GM23248 (cell line): ENCODE results near the gene PTPN20. TPM values are rescaled to one million over a fixed set of nuclear protein-coding genes. Genes with fewer than 3 reads are reported as not detected.

Experiments
- DNase-seq: peaks from one replicate; pipeline ENCODE4 v3.0.0-alpha.2; 2015
- H2AFZ ChIP-seq: fragments of 200-600 bp; sonication (generic); 2 replicates; pipeline ENCODE4 v1.6.1; 2016; ENCODE audit warnings: antibody characterized with exemption
- H3F3A ChIP-seq: fragments of 200-600 bp; sonication (generic); 2 replicates; pipeline ENCODE4 v1.6.1; 2016; ENCODE audit warnings: mild to moderate bottlenecking, antibody characterized with exemption, mixed run types; ENCODE audit not compliant: insufficient read depth
- H3K27ac ChIP-seq: fragments of 200-600 bp; sonication (generic); 2 replicates; pipeline ENCODE4 v1.5.1; 2016; ENCODE audit warnings: mild to moderate bottlenecking
- H3K27me3 ChIP-seq: fragments of 200-600 bp; sonication (generic); replicated peaks from 2 replicates; pipeline ENCODE4 v1.6.1; 2016; ENCODE audit warnings: mild to moderate bottlenecking; ENCODE audit not compliant: insufficient read depth
- H3K36me3 ChIP-seq: fragments of 200-600 bp; sonication (generic); 2 replicates; pipeline ENCODE4 v1.6.1; 2016; ENCODE audit warnings: low read depth, mild to moderate bottlenecking
- H3K4me1 ChIP-seq: fragments of 200-600 bp; sonication (generic); 2 replicates; pipeline ENCODE4 v1.6.1; 2016; ENCODE audit warnings: mild to moderate bottlenecking; ENCODE audit not compliant: insufficient read depth
- H3K4me2 ChIP-seq: fragments of 200-600 bp; sonication (generic); one replicate; pipeline ENCODE4 v1.6.1; 2016; ENCODE audit warnings: mild to moderate bottlenecking; ENCODE audit not compliant: unreplicated experiment
- H3K4me3 ChIP-seq: fragments of 200-600 bp; sonication (generic); 2 replicates; pipeline ENCODE4 v1.5.1; 2016; ENCODE audit warnings: mild to moderate bottlenecking
- H3K79me2 ChIP-seq: fragments of 200-600 bp; sonication (generic); 2 replicates; pipeline ENCODE4 v1.6.1; 2016; ENCODE audit warnings: mild to moderate bottlenecking; ENCODE audit not compliant: insufficient read depth
- H3K9ac ChIP-seq: fragments of 200-600 bp; sonication (generic); 2 replicates; pipeline ENCODE4 v1.6.1; 2016; ENCODE audit warnings: mild to moderate bottlenecking
- H3K9me2 ChIP-seq: fragments of 200-600 bp; sonication (generic); 2 replicates; pipeline ENCODE4 v1.6.1; 2016; ENCODE audit warnings: mixed run types, mild to moderate bottlenecking, moderate library complexity; ENCODE audit not compliant: insufficient read depth
- H3K9me3 ChIP-seq: fragments of 200-600 bp; sonication (generic); one replicate; pipeline ENCODE4 v1.6.1; 2017; ENCODE audit warnings: low read depth
- H4K20me1 ChIP-seq: fragments of 200-600 bp; sonication (generic); 2 replicates; pipeline ENCODE4 v1.6.0; 2016; ENCODE audit not compliant: insufficient read depth
- EZH2 ChIP-seq: fragments of 200-600 bp; sonication (generic); IDR thresholded peaks from 2 replicates; pipeline ENCODE4 v1.6.1; 2018; ENCODE audit warnings: antibody characterized with exemption, mild to moderate bottlenecking; ENCODE audit not compliant: insufficient read depth, poor library complexity, severe bottlenecking
- EZH2phosphoT487 ChIP-seq: fragments of 200-600 bp; sonication (generic); IDR thresholded peaks from 2 replicates; pipeline ENCODE4 v1.6.1; 2018; ENCODE audit warnings: antibody characterized with exemption, moderate library complexity, mild to moderate bottlenecking, low read depth; ENCODE audit not compliant: insufficient read depth
- WGBS, 2 experiments: methylation state at CpG; one replicate each; pipeline ENCODE4 v1.1.6; 2015 to 2017; ENCODE audit warnings: low lambda C conversion rate in 2 of 2, low coverage in 1 of 2; ENCODE audit errors: missing lambda C conversion rate in 2 of 2; 5-methylcytosine and 5-hydroxymethylcytosine counted together
- in situ Hi-C: fragments of 300-500 bp; cut with MboI; formaldehyde crosslinking; loops from 2 replicates; pipeline ENCODE4 v1.15.0; 2020
- polyA plus RNA-seq: library from polyadenylated mRNA; unstranded; fragments of >200 nt; fragmentation: Nextera tagmentation; extraction: Ambion mirVana; gene quantifications from 2 replicates; pipeline ENCODE4 v1.2.1, GENCODE V29; 2016
- total RNA-seq: library from RNA; depleted of rRNA; stranded (reverse); fragments of >200 nt; shearing (Covaris generic); gene quantifications from 2 replicates; pipeline ENCODE4 v1.2.3, GENCODE V29; 2014

Gene PTPN20
- total and polyA plus RNA-seq, 2 experiments from 2014 or later = 0.15 to 0.22 TPM

- in situ Hi-C loops = no loop called here
- H3F3A ChIP-seq = peaks cover 6% of the 10 kb centered on the region; the same call in 1 of the 2 replicates
- no peak overlapping the region for H3K4me3 ChIP-seq
- H3K27me3 ChIP-seq = no peaks in the 10 kb centered on the region
- no peak overlapping the region for H3K27ac ChIP-seq
- no peak overlapping the region for H2AFZ ChIP-seq
- no peaks in the 10 kb centered on the region for H3K9me2 ChIP-seq
- H4K20me1 ChIP-seq = no peaks in the 10 kb centered on the region
- WGBS, 2 experiments = 62 to 69% methylated on average over 10 of the region's 10 CpGs
- H3K9ac ChIP-seq = no peak overlapping the region
- no peaks in the 10 kb centered on the region for H3K9me3 ChIP-seq
- no peaks in the 10 kb centered on the region for H3K79me2 ChIP-seq
- peaks cover 9% of the 10 kb centered on the region for H3K4me1 ChIP-seq
- H3K4me2 ChIP-seq = no peak overlapping the region
- H3K36me3 ChIP-seq = no peaks in the 10 kb centered on the region
- DNase-seq = no peak
- TF ChIP-seq EZH2phosphoT487 (no peak), EZH2 (no peak)
Observed at GRCh38 chr10:47037654-47038425, 126.6 kb downstream of the PTPN20 start.

GRCh38 chr10:47038881-47039561, 127.8 kb downstream of the PTPN20 start:
- H3F3A ChIP-seq = peaks cover 6% of the 10 kb centered on the region; the same call in 1 of the 2 replicates
- no peaks in the 10 kb centered on the region for H3K9me3 ChIP-seq
- H3K36me3 ChIP-seq = no peaks in the 10 kb centered on the region
- TF ChIP-seq EZH2 (no peak), EZH2phosphoT487 (no peak)
- H3K27ac ChIP-seq = no peak overlapping the region
- no peaks in the 10 kb centered on the region for H3K9me2 ChIP-seq
- in situ Hi-C loops = no loop called here
- H3K4me2 ChIP-seq = no peak overlapping the region
- no peak overlapping the region for H3K4me3 ChIP-seq
- no peaks in the 10 kb centered on the region for H3K79me2 ChIP-seq
- 67 to 76% methylated on average over 12 of the region's 12 CpGs for WGBS, 2 experiments
- H3K27me3 ChIP-seq = no peaks in the 10 kb centered on the region
- no peak overlapping the region for H2AFZ ChIP-seq
- no peaks in the 10 kb centered on the region for H4K20me1 ChIP-seq
- H3K9ac ChIP-seq = no peak overlapping the region
- H3K4me1 ChIP-seq = peaks cover 9% of the 10 kb centered on the region
- no peak for DNase-seq

GRCh38 chr10:47039562-47039913, 128.3 kb downstream of the PTPN20 start:
- Histone ChIP-seq H3K9ac (no peak overlapping the region), H3K79me2 (no peaks in the 10 kb centered on the region), H4K20me1 (no peaks in the 10 kb centered on the region), H3K4me3 (no peak overlapping the region), H3K27me3 (no peaks in the 10 kb centered on the region), H3K9me2 (no peaks in the 10 kb centered on the region), H3F3A (peaks cover 6% of the 10 kb centered on the region; the same call in 1 of the 2 replicates), H2AFZ (no peak overlapping the region), H3K27ac (no peak overlapping the region), H3K4me1 (peaks cover 9% of the 10 kb centered on the region), H3K9me3 (no peaks in the 10 kb centered on the region), H3K4me2 (no peak overlapping the region), H3K36me3 (no peaks in the 10 kb centered on the region)
- TF ChIP-seq EZH2phosphoT487 (no peak), EZH2 (no peak)
- in situ Hi-C loops = no loop called here
- 71 to 80% methylated on average over 4 of the region's 4 CpGs for WGBS, 2 experiments
- DNase-seq = no peak

- in situ Hi-C loops = no loop called here
- Histone ChIP-seq H2AFZ (no peak overlapping the region), H4K20me1 (no peaks in the 10 kb centered on the region), H3K9me2 (no peaks in the 10 kb centered on the region), H3K27ac (no peak overlapping the region), H3K79me2 (no peaks in the 10 kb centered on the region), H3K9me3 (no peaks in the 10 kb centered on the region), H3K4me2 (no peak overlapping the region), H3K9ac (no peak overlapping the region), H3K27me3 (no peaks in the 10 kb centered on the region), H3F3A (peaks cover 6% of the 10 kb centered on the region; the same call in 1 of the 2 replicates), H3K36me3 (no peaks in the 10 kb centered on the region), H3K4me1 (peaks cover 9% of the 10 kb centered on the region), H3K4me3 (no peak overlapping the region)
- WGBS, 2 experiments = 72 to 76% methylated on average over 9 of the region's 9 CpGs
- no peak for DNase-seq
- no peak for TF ChIP-seq EZH2phosphoT487
- no peak for TF ChIP-seq EZH2
Observed at GRCh38 chr10:47040041-47040491, 128.8 kb downstream of the PTPN20 start.
